CD8-positive, alpha-beta memory T cell (primary cell): Measurements from ENCODE around the gene C10orf90. TPM values are rescaled to one million over a fixed set of nuclear protein-coding genes. Genes with fewer than 3 reads are reported as not detected.
"Not testable (repeated sequence)": the region's sequence is repeated elsewhere in the genome, so short reads cannot be mapped to it uniquely, and the experiment has no call there.

Experiments
- CTCF ChIA-PET: fragments of 350-600 bp; sonication (Branson Sonifier 250); formaldehyde crosslinking; loops from one replicate; lab custom pipeline; 2021; ENCODE audit warnings: antibody characterized with exemption; lab: Charles Lee
- POLR2A ChIA-PET: fragments of 350-600 bp; sonication (Branson Sonifier 250); formaldehyde crosslinking; loops from one replicate; lab custom pipeline; 2021; ENCODE audit warnings: antibody characterized with exemption; lab: Charles Lee
- DNase-seq, 5 donors: peaks; one replicate each; pipeline versions ENCODE4 v3.0.0 to v3.0.0-alpha.2; 2020 to 2022; ENCODE audit warnings: mixed read lengths in 1 of 5
- H3K27ac ChIP-seq: one replicate; pipeline ENCODE4 v1.7.0; 2013; ENCODE audit warnings: low read depth, mild to moderate bottlenecking, low read length, moderate library complexity
- H3K27me3 ChIP-seq: 2 replicates; pipeline ENCODE4 v1.7.0; 2013; ENCODE audit warnings: low read length, mild to moderate bottlenecking; ENCODE audit not compliant: insufficient read depth, poor library complexity, severe bottlenecking
- H3K36me3 ChIP-seq: 2 replicates; pipeline ENCODE4 v1.7.0; 2013; ENCODE audit warnings: mild to moderate bottlenecking, low read length, moderate library complexity; ENCODE audit not compliant: insufficient read depth
- H3K4me1 ChIP-seq: 2 replicates; pipeline ENCODE4 v1.7.0; 2013; ENCODE audit warnings: mild to moderate bottlenecking, low read length, moderate library complexity; ENCODE audit not compliant: insufficient read depth
- H3K4me3 ChIP-seq: 2 replicates; pipeline ENCODE4 v1.7.0; 2013; ENCODE audit warnings: mild to moderate bottlenecking, low read length
- H3K9me3 ChIP-seq: 2 replicates; pipeline ENCODE4 v1.7.0; 2013; ENCODE audit warnings: mild to moderate bottlenecking, low read length
- H3K27ac Mint-ChIP-seq, 8 donors: one replicate each; pipeline ENCODE4 v1.8.0; 2020 to 2021; ENCODE audit warnings: mixed read lengths in 8 of 8, mild to moderate bottlenecking in 6 of 8, inconsistent platforms in 3 of 8, moderate library complexity in 3 of 8
- H3K27me3 Mint-ChIP-seq, 2 donors: one replicate each; pipeline ENCODE4 v1.8.0; 2020 to 2021; ENCODE audit warnings: mixed read lengths in 2 of 2, mild to moderate bottlenecking in 1 of 2, moderate library complexity in 1 of 2
- H3K36me3 Mint-ChIP-seq, 3 donors: one replicate each; pipeline ENCODE4 v1.8.0; 2020 to 2021; ENCODE audit warnings: mixed read lengths in 3 of 3, inconsistent platforms in 1 of 3, mild to moderate bottlenecking in 1 of 3
- H3K4me1 Mint-ChIP-seq, 3 donors: one replicate each; pipeline ENCODE4 v1.8.0; 2020 to 2021; ENCODE audit warnings: mixed read lengths in 3 of 3, inconsistent platforms in 1 of 3, mild to moderate bottlenecking in 1 of 3
- H3K4me3 Mint-ChIP-seq, 7 donors: one replicate each; pipeline ENCODE4 v1.8.0; 2020 to 2021; ENCODE audit warnings: mixed read lengths in 7 of 7, mild to moderate bottlenecking in 6 of 7, moderate library complexity in 4 of 7, inconsistent platforms in 2 of 7
- H3K9me3 Mint-ChIP-seq, 5 donors: one replicate each; pipeline ENCODE4 v1.8.0; 2020 to 2022; ENCODE audit warnings: mixed read lengths in 5 of 5, mild to moderate bottlenecking in 3 of 5, moderate library complexity in 2 of 5, inconsistent platforms in 1 of 5
- polyA plus RNA-seq: library from polyadenylated mRNA; unstranded; fragments of 300-500 nt; fragmentation: Illumina TruSeq; gene quantifications from one replicate; pipeline ENCODE4 v1.2.3, GENCODE V29; 2021
- total RNA-seq, 2 experiments: library from RNA; stranded (reverse); gene quantifications; one replicate each; pipeline ENCODE4 v1.2.3, GENCODE V29; 2021

C10orf90 gene
- total and polyA plus RNA-seq, 3 experiments from 2014 or later: not detected

DNA sequence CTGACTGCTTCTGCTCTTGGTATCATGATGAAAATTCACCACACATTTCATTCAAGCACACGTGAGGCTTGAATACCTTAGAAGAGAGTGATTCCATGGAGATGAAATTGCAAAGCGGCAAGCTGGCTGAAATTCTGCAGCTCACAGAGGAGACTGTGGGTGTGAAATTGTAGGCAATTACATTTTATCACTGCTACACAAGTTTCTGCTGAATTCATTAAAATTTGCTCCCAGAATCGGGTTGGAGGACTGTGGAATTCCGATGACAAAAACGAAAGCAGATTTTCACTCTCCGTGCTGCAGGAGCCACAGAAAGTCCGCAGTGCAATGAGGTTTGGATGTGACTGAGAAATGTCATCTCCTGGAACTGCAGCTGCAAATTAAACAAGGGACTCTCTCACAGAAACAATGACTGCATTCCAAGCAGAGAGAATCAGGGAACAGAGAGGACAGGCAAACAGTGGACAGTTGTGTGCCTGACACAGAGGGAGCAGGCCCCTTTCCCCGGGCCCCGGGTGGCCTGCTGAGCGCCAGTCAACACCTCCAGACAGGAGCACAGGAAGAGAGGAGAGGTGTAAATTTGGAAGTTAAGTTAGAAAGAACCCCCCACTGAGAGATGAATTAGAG lies 109.1 kb downstream of the C10orf90 start:
- no peak overlapping the region for H3K4me3 ChIP-seq
- H3K27me3 Mint-ChIP-seq: peaks cover 0 to 3% of the 10 kb centered on the region in 2 donors
- ChIA-PET POLR2A (no interaction called here), CTCF (no interaction called here)
- H3K36me3 Mint-ChIP-seq: no peaks in the 10 kb centered on the region
- no peaks in the 10 kb centered on the region for H3K4me1 Mint-ChIP-seq
- no peaks in the 10 kb centered on the region for H3K27me3 ChIP-seq
- no peak for DNase-seq
- H3K9me3 ChIP-seq: no peaks in the 10 kb centered on the region
- H3K36me3 ChIP-seq: no peaks in the 10 kb centered on the region
- H3K27ac ChIP-seq: no peak overlapping the region
- no peak overlapping the region for H3K4me3 Mint-ChIP-seq
- peaks cover 0 to 10% (median 0%) of the 10 kb centered on the region in 5 donors for H3K9me3 Mint-ChIP-seq
- H3K27ac Mint-ChIP-seq: no peak overlapping the region
- no peaks in the 10 kb centered on the region for H3K4me1 ChIP-seq

DNA sequence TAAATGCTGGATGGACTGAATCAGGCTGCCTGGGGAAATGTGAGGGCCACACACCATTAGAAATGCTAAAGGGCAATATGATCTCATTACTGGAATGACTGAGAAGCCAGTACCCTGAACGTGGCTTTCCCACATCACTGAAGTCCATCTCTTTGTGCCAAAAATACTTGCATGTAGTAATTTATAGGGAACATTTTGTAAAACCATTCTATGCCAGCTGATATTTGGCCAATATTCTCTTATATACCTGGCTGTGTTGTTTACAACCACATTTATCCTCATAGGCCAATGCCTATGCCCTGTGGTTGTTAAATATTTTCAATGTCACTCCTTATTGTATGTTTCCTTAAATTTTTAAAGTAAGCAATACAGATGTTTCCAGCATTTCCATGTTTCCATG lies 111.6 kb downstream of the C10orf90 start:
- peaks cover 0 to 4% (median 3%) of the 10 kb centered on the region in 5 donors for H3K9me3 Mint-ChIP-seq
- H3K9me3 ChIP-seq: no peaks in the 10 kb centered on the region
- H3K36me3 Mint-ChIP-seq: no peaks in the 10 kb centered on the region
- no peak overlapping the region for H3K27ac ChIP-seq
- no peaks in the 10 kb centered on the region for H3K4me1 Mint-ChIP-seq
- ChIA-PET POLR2A (no interaction called here), CTCF (no interaction called here)
- no peak overlapping the region for H3K4me3 Mint-ChIP-seq
- peaks cover 0 to 2% of the 10 kb centered on the region in 2 donors for H3K27me3 Mint-ChIP-seq
- no peaks in the 10 kb centered on the region for H3K27me3 ChIP-seq
- H3K4me3 ChIP-seq: no peak overlapping the region
- no peaks in the 10 kb centered on the region for H3K4me1 ChIP-seq
- no peaks in the 10 kb centered on the region for H3K36me3 ChIP-seq
- no peak for DNase-seq
- H3K27ac Mint-ChIP-seq: no peak overlapping the region

DNA sequence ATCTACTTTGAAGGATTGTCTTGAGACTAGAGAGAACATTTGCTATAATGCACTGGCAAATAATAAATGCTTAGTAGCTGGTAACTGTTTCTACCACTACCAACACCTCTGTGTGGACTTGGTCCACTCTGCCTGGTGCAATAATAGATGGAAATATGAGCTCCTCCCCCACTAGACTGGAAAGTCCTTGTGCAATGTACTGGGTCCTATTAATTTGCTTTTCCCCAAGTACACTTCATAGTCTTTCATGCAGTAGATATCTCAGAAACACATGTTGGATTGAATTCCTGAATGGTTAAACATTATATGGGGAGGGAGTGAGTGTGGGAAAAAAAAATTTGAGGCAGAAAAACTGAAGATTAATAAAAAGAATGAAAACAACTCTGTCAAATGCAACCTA lies 119.3 kb downstream of the C10orf90 start:
- DNase-seq: no peak
- Histone ChIP-seq H3K4me1 (no peaks in the 10 kb centered on the region), H3K27ac (no peak overlapping the region), H3K4me3 (no peak overlapping the region), H3K9me3 (no peaks in the 10 kb centered on the region), H3K27me3 (no peaks in the 10 kb centered on the region), H3K36me3 (no peaks in the 10 kb centered on the region)
- no peak overlapping the region for H3K4me3 Mint-ChIP-seq
- no peaks in the 10 kb centered on the region for H3K36me3 Mint-ChIP-seq
- H3K9me3 Mint-ChIP-seq: peaks cover 0 to 7% (median 3%) of the 10 kb centered on the region in 5 donors
- no peak overlapping the region for H3K27ac Mint-ChIP-seq
- H3K4me1 Mint-ChIP-seq: no peaks in the 10 kb centered on the region
- no peaks in the 10 kb centered on the region for H3K27me3 Mint-ChIP-seq
- POLR2A ChIA-PET: no interaction called here
- CTCF ChIA-PET: no interaction called here

DNA sequence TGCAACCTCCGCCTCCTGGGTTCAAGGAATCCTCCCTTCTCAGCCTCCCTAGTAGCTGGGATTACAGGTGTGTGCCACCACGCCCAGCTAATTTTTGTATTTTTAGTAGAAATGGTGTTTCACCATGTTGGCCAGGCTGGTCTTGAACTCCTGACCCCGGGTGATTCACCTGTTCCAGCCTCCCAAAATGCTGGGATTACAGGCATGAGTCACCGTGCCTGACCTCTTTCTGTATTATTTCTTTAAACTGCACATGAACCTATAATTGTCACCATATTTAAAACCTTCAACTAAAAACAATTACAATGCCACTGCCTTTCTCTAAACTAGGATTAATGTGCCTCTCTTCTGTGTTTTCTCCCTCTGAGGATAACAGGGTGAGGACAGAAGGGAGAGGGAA lies 119.9 kb downstream of the C10orf90 start:
- H3K27ac Mint-ChIP-seq, CTCF ChIA-PET, H3K4me1 ChIP-seq, H3K27me3 ChIP-seq, H3K27ac ChIP-seq, H3K9me3 ChIP-seq, H3K36me3 Mint-ChIP-seq, POLR2A ChIA-PET, H3K9me3 Mint-ChIP-seq, H3K4me1 Mint-ChIP-seq, H3K36me3 ChIP-seq, DNase-seq, H3K27me3 Mint-ChIP-seq, H3K4me3 Mint-ChIP-seq, H3K4me3 ChIP-seq: not testable (repeated sequence)

DNA sequence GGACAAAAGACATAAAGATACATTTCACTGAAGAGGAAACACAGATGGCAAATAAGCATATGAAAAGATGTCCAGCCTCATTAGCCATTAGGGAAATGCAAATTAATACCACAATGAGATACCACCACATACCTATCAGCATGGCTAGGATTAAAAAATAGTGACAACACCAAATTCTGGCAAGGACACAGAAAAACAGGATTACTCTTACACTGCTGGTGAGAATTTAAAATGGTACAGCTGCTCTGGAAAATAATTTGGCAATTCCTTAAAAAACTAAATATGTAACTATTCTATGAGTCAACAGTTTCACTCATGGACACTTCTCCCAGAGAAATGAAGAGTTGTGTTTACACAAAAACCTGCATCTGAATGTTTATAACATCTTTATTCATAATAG lies 121.1 kb downstream of the C10orf90 start:
- Mint-ChIP-seq H3K9me3 (peaks cover 0 to 4% (median 0%) of the 10 kb centered on the region in 5 donors), H3K4me1 (no peaks in the 10 kb centered on the region), H3K36me3 (no peaks in the 10 kb centered on the region), H3K27ac (no peak overlapping the region), H3K4me3 (no peak overlapping the region), H3K27me3 (peaks cover 0 to 1% of the 10 kb centered on the region in 2 donors)
- ChIA-PET POLR2A (no interaction called here), CTCF (no interaction called here)
- Histone ChIP-seq H3K27me3 (no peaks in the 10 kb centered on the region), H3K9me3 (no peaks in the 10 kb centered on the region), H3K27ac (no peak overlapping the region), H3K36me3 (no peaks in the 10 kb centered on the region), H3K4me1 (no peaks in the 10 kb centered on the region), H3K4me3 (no peak overlapping the region)
- DNase-seq: no peak

DNA sequence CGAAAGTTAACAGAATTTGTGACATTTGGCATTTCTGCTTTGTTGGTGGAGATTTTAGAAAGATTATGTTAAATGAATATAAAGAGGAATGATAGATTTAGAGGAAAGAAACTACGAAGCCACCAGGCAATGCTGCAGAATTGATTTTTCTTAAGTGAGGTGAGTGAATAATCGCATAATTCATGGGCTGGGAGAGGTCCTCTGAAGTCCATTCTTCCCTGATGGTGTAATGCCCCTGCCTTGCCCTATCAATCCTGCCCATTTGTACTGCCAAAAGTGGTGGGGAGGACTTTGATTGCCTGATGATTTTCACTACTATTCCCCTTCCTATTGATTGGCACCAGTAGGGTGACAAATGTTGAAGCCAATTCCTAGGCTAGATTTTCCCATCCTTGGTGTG lies 125.9 kb downstream of the C10orf90 start:
- H3K4me3 Mint-ChIP-seq: no peak overlapping the region
- Histone ChIP-seq H3K9me3 (no peaks in the 10 kb centered on the region), H3K27ac (no peak overlapping the region), H3K4me1 (no peaks in the 10 kb centered on the region), H3K27me3 (no peaks in the 10 kb centered on the region), H3K36me3 (no peaks in the 10 kb centered on the region), H3K4me3 (no peak overlapping the region)
- H3K9me3 Mint-ChIP-seq: peaks cover 0 to 8% (median 0%) of the 10 kb centered on the region in 5 donors
- CTCF ChIA-PET: no interaction called here
- H3K4me1 Mint-ChIP-seq: no peaks in the 10 kb centered on the region
- H3K36me3 Mint-ChIP-seq: no peaks in the 10 kb centered on the region
- peaks cover 0 to 1% of the 10 kb centered on the region in 2 donors for H3K27me3 Mint-ChIP-seq
- no peak for DNase-seq
- POLR2A ChIA-PET: no interaction called here
- H3K27ac Mint-ChIP-seq: no peak overlapping the region

DNA sequence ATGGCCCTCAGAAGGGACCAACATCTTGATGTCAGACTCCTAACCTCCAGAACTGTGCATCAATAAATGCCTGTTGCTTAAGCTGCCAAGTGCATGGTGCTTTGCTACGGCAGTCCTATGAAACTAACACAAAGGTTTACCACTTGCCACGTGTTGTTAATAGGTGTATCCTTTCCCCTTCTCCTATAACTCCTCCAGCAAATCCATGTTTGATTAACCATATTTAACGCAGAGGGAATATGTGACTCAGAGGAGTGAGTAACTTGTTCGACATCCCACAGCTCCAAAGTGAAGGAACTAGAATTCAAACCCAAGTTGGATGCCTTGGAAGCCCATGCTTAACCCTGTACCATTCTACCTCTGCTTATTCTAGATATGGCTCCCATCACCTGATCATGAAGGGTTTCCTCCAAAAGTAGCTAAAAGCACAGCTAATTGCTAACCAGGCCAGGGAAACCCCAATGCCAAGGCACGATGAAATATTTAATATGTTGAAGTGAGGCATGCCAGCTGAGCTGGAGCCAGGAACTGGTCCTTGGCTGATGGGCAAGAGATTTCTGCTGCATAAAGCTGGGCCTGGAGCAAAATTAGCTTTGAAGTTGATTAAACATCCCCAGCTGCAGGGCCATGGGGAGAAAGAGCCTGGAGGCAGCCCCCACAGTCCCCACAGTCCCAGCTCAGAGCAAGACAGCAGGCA lies 131.9 kb downstream of the C10orf90 start:
- no peaks in the 10 kb centered on the region for H3K36me3 Mint-ChIP-seq
- H3K9me3 Mint-ChIP-seq: peaks cover 0 to 9% (median 2%) of the 10 kb centered on the region in 5 donors
- no peak overlapping the region for H3K27ac Mint-ChIP-seq
- POLR2A ChIA-PET: no interaction called here
- H3K9me3 ChIP-seq: no peaks in the 10 kb centered on the region
- no peaks in the 10 kb centered on the region for H3K36me3 ChIP-seq
- H3K4me1 Mint-ChIP-seq: no peaks in the 10 kb centered on the region
- H3K27me3 Mint-ChIP-seq: peaks cover 0 to 2% of the 10 kb centered on the region in 2 donors
- DNase-seq: no peak
- no peak overlapping the region for H3K4me3 Mint-ChIP-seq
- H3K27ac ChIP-seq: no peak overlapping the region
- no peaks in the 10 kb centered on the region for H3K27me3 ChIP-seq
- no peak overlapping the region for H3K4me3 ChIP-seq
- CTCF ChIA-PET: no interaction called here
- H3K4me1 ChIP-seq: no peaks in the 10 kb centered on the region

DNA sequence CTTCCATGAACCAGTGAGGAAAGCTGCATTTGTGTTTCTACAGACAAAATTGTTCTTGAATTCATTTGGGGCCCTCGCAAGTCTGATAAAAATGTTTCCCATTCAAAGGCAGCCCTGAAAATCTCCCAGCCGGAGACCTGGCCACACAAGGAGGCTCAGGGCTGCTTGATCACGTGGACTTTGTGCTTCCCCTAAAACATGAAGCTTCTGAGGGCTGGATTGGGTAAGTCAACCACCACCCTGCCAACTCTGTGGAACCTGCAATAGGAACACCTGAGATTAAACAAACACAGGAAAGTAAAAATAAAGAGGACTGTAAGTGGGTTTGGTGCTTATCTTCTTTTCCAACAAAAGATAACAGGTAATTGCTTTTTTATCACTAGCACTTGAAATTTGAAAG lies 133.8 kb downstream of the C10orf90 start:
- Mint-ChIP-seq H3K9me3 (peaks cover 0 to 9% (median 2%) of the 10 kb centered on the region in 5 donors), H3K36me3 (no peaks in the 10 kb centered on the region), H3K27me3 (peaks cover 0 to 2% of the 10 kb centered on the region in 2 donors), H3K27ac (no peak overlapping the region), H3K4me3 (no peak overlapping the region), H3K4me1 (no peaks in the 10 kb centered on the region)
- ChIA-PET POLR2A (no interaction called here), CTCF (no interaction called here)
- Histone ChIP-seq H3K4me1 (no peaks in the 10 kb centered on the region), H3K36me3 (no peaks in the 10 kb centered on the region), H3K4me3 (no peak overlapping the region), H3K27ac (no peak overlapping the region), H3K9me3 (no peaks in the 10 kb centered on the region), H3K27me3 (no peaks in the 10 kb centered on the region)
- no peak for DNase-seq
